ENCODE data around the gene LACTBL1.
A peak's percentile ranks its signal among the peaks of the same experiment; 100 is the strongest.
"Not testable (repeated sequence)": the region's sequence is repeated elsewhere in the genome, so short reads cannot be mapped to it uniquely, and the experiment has no call there.

LACTBL1 gene

DNA sequence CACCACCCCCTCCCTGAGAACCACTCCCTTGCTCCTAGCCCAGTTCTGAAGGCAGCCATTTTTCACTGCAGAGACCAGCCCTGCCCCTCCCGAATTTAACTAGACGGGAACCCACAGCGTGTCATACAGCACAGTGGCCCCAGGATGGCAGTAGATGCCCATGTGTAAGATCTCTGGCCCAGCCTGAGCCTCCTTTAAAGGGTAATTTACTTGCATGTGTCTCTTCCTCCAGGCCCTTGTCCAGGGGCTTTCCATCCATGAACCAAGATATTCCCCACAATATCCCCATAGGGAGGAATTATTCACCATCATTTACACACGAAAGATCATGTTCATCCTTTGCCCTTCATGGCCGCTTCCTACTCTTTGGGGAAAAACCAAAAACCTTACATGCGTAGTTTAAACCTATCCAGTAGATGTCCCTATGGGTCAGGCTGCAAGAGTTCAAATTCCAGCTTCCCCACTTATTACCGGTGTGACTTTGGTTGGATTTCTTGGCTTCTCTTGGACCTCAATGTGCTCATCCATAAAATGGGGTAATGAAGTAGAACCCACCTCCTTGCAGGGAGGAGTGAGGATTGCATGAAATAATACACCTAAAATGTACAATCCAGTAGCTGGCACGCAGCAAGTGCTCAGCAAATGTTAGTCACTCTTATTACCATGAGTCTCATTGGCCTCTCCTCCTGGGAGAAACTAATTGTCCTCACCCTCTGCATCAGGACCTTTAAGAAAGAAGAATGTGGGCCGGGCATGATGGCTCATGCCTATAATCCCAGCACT lies 4.0 kb upstream of the LACTBL1 start:
- peak; percentile 45 for DNase-seq (ENCODE audit: low read depth)

DNA sequence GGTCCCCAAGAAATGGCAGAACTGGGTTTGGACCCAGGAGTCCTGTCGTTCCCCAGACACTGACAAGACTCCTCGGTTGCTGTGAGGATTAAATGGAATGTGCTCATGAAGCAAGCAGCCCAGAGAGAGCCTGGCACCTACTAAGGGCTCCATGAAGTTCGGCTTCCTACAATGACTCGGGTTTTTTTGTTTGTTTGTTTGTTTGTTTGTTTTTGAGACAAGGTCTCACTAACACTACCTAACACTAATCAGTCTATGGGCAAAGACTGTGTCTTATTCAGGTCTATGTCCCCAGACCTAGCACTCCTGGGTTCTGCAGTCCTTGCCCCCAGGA lies 3.4 kb upstream of the LACTBL1 start:
- DNase-seq (ENCODE audit: low read depth), result no peak

DNA sequence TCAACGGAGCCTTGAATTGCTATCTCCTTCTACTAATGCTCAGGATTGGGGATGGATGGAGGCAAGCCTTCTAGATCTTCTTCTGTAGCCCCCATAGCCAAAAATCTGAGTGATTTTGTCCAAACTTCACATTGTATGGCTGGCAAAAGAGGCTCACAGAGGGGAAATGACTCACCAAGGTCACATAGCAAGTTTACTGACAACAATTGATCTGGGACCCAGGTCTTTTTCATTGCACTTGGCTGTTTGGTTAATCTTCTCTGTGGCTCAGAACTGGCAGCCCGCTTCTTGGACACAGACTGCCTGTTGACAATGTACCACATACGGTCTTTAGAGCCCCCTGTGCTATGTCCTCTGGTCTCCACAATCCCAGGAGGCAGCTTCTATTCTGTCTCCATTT lies 3.0 kb upstream of the LACTBL1 start:
- DNase-seq (ENCODE audit: low read depth), result no peak

DNA sequence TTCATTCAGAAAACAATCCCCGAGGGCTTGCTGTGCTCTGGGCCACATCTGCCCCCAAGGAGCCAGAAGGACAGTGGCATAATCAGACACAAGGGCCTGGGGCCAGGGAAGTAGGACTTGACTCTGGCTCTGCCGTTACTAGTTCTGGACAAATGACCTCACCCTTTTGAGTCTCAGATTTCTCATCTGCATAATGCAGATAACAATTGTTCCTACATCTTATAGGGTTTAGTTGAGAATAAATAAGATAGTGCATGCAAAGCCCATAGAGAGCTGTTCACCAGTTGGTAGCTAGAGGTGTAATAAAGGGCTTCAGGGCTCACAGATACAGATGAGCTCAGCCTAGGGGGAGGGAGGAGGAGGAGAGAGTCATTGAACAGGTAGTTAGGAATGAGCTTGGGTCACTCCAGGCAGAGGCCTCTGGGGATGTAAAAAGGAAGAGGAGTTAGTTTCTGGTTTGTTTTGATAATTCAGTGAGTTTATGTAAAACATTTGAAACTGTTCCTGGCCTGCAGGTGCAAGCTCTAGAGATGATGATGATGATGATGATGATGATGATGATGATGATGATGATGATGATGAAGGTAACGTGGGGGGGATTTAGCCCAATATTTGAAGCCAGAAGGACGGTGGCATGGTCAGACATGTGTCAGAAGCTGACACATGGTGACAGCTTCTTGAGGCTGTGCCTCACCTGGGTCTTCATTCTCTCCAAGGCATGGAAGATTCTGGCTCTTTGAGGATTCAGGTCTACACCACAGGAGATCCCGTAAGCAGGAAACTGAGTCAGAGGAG lies 858 bp downstream of the LACTBL1 start:
- DNase-seq (ENCODE audit: low read depth), result no peak

DNA sequence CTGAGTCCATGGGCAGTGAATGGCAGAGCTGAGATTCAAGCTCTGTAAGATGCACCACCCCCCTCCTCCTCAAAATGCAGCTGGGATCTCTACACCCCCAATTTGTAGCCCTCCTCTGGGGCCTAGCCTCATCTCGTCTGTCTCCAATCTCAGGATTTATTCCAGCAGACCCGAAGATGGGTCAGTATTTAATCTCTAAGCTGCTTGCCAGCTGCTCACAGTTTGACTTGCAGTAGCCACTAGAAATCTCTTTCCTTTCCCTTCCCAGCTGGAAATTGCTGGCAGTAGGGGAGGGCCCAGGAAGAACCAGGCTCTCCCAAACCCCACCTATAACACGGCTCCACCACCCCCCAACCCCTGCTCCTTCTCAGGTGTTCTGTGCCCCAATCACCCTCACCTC lies 1.5 kb downstream of the LACTBL1 start:
- DNase-seq (ENCODE audit: low read depth), result no peak

DNA sequence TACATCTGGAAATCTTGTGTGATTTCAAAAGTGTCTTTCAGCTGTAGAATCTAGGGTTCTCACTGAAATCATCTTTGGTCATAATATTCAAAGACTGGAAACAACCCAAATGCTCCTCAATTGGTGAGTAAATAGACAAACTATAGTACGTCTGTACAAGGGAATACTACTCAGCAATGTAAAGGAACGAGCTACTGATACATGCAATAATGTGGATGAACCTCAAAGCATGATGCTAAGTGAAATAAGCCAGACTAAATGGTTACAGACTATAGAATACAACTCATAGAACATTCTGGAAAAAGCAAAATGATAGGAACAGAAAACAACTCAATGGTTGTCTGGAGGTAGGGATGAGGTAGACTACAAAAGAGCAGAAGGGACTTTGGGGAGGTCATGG lies 2.6 kb downstream of the LACTBL1 start:
- no peak for DNase-seq (ENCODE audit: low read depth)

DNA sequence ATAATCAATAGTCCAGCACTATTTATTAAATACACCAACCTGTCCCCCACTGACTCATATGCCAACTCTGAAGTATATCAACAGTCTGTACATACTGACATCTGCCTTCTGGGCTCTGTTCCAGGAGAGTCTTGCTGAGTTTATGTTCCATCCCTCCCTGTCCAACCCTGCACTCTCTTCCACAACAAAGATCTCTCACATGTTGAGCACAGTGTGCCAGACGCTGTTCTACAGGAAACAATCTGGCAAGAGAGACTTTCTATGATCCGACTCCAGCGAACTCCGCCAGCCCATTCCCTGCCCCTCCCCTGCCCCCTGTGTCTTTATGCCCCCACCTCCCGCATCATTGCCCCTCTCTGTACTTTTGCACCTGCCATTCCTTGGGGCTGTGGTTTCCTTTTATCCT lies 3.4 kb downstream of the LACTBL1 start:
- no peak for DNase-seq (ENCODE audit: low read depth)

DNA sequence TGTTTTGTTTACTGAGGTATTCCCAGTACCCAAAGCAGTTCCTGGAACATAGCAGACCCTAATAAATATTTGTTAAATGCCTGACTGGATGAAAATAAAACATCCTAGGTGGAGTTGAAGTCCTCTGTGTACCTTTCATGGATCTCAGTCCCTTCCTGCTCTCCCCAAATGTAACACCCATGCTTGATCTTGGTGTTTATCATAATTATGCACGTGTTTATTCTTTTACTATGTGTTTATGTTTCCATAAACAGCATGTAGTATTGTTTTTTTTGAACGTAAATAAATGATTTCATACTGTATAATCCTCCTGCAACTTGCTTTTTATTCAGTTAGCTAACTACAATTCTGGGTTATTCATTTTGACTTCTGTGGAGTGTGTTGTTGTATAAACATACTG lies 4.8 kb downstream of the LACTBL1 start:
- DNase-seq (ENCODE audit: low read depth), result no peak

DNA sequence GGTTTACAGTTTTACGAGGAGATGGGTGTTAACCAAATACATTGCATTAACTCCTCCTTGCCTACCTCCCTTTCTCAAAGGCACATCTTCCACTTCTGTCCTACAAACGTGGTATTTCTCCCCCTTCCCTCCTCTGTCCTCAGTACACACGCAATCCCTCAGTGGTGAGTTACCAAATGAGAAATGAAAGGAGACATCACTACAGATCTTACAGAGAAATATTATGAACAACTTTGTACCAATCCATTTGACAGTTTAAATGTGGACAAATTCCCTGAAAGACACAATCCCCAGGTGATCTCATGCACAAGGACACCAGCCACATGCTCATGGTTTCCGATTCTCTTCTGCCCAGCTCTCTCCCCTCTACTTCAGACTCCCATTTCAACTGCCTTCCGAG lies 6.4 kb downstream of the LACTBL1 start:
- DNase-seq (ENCODE audit: low read depth), result no peak

DNA sequence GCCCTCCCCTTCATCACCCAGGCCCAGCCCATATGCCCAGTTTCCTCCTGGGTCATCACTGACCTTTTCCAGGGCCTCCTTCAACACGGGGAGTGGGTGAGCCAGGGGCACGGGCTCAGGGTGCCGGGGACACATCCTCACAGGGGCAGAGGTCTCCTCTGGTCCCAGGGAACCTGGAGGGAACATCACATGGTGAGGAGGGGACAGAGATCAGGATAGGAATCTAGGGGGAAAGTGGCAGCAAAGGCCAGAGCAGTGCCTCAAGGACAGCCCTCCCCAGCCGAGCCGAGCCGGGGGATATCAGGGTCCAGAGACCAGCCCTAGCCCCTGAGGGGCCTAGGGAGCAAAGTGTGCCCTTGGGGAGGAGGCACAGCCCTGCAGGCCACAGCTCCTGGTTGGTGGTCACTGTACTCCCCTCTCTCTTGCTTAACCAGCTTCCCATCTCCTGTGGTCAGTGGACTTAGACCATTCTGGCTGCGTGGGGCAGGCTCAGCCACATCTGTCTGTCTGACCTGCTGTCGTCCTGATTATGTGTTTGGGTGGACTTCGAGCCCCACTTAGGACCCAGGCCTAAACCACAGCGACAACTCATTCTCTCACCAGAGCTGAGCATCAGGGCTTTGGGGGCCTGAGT lies 9.5 kb downstream of the LACTBL1 start:
- no peak for DNase-seq (ENCODE audit: low read depth)

DNA sequence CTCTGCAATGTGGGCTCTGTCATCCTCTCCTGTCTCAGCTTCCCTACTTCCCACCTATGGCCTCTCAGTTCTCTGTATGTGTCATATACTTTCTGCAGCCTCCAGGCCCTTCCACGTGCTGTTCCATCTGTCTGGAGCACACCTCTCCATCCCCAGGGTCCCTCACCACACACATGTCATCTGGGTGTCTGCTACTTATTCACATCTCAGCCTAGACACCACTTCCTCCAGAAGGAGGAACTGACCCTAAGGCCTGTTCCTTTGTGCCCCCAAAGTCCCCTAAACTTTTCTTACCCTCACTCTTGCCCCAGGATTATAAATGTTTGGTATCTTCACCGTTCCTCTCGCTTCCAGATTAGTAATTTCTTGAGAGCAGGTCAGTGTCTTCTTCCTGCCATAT lies 10.1 kb downstream of the LACTBL1 start:
- DNase-seq (ENCODE audit: low read depth), result no peak

DNA sequence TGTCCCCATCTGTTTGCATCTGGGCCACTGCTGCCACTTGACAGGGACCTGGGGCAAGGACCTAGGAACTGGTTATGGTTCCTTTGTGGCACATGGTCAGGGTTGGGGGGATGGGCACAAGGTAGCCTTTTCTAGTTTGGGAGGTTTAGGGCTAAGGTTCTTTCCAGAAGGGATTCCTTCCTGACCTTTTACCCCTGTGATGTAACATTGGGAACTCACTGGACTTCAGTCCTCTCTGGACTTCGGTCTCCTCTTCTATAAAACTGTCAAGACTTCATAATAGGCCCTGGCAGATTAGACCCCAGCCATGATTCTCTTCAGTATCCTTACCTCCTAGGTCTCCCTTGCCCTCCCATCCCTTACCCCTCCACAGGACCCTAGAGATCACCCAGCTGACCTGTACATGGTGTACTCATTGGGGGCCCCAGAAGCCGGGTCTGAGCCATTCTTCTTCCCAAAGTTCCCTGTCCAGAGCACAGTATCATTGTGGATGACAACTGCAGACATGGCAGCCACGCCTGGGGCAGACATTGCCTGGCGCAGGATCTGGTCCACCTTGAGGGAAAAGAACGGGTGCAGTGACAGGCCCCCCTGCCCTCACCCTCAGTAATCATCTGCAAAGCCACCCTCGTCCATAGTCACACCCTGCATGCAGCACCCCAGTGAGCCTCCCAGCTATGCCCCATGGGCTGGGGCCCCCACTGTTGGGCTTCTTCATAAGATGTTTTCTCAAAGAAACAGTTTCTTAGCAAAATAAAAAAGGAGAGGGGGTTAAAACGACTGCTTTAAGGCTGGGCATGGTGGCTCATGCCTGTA lies 12.9 kb downstream of the LACTBL1 start:
- no peak for DNase-seq (ENCODE audit: low read depth)

DNA sequence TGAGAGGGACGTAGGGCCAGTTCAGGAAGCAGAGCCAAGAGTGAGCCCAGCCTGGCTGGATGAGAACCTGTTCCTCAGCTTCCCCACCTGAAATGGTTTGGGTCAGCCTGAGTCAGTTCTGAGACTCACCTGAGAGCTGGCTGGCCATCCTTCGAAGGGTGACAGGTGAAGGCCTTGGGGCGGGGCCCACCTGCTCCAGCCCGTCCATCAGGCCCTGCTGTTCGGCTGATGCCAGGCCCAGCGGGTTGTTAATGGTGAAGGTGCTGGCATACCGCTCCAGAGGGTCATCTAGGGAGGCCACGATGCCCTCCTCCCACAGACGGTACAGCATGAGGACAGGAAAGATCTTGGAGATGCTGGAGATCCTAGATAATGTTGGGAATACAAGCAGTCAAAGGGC lies 14.1 kb downstream of the LACTBL1 start:
- DNase-seq (ENCODE audit: low read depth), result no peak

DNA sequence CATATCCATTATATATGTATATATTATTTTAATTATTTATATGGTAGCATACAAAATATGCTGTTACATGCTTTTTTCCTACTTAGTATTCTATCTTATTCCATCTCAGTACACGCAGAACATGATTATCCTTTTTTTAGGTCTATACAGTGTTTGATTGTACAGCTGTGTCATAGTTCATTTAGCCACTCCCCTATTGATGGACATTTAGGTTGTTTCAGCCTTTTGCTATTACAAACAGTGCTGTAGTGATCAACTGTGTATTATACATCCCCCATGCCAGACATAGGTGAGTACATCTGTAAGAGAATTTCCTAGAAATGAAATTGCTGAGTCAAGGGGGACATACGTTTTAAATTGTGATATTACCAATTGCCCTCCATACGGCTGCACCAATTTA lies 15.6 kb downstream of the LACTBL1 start:
- no peak for DNase-seq (ENCODE audit: low read depth)

DNA sequence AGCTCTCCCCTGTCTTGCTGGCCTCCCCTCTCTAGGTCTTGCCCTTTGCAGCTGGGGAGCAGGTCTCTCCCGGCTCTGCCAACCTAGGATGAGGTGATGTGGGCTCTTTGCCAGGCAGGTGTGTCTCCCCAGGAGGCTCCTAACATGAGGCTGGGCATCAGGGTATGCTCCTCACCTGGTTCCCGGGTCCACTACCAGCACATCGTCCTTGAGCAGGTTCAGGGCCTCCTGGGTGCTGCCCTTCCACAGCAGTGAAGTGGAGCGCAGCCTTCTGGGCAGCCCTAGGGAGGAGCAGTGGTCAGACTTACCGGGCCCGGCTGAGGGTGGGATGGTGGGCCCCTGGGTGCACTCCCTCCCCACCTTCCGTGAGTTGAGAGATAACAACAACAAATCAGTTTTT lies 17.5 kb downstream of the LACTBL1 start:
- DNase-seq (ENCODE audit: low read depth), result no peak

DNA sequence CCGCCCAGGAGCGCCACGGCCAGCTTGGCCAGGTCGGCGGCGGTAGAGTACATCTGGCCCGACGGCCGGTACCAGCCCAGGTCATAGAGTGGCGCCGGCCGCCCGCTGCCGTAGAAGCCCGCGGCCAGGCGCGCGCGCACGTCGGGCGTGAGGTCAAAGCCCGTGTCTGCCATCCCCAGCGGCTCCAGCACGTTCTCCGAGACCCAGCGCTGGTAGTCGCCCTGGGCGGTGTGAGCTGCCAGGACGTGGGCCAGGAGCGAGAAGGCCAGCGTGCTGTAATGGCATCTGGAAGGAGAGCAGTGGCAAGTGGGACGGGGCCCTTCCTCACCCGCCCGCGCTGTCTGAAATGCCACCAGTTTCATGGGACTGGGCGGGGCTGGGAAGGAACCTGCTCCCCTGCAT lies 18.9 kb downstream of the LACTBL1 start:
- DNase-seq (ENCODE audit: low read depth), result no peak

DNA sequence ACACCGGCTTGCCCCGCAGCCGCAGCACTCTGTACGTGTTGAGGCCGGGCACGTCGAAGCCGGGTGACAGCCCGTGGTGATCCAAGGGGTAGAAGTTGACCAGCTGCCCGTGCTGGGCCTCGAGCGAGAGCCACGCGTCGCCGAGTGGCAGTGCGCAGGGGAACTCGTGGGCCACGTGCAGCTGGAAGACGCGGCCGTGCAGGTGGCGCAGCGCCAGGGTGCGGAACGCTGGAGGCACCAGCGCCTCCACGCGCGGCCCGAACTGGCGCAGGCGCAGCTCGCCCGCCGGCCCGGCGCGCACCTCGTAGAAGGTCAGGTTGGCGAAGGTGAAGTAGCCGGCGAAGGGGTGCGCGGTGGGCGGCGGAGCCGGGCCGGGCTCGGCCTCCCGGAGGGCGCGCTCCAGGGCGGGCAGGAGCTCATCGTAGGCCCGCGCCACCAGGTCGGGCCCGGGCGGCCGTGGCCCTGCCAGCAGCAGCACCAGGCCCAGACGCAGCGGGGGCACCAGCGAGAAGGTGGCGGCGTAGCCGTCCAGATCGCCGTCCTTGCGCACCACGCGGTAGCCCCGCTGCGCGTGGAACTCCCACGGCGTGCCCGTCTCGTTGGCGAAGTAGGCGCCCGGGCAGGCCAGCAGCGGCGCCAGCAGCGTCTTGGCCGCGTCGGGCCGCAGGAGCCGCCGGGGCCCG lies 19.5 kb downstream of the LACTBL1 start:
- DNase-seq (ENCODE audit: low read depth), result no peak

DNA sequence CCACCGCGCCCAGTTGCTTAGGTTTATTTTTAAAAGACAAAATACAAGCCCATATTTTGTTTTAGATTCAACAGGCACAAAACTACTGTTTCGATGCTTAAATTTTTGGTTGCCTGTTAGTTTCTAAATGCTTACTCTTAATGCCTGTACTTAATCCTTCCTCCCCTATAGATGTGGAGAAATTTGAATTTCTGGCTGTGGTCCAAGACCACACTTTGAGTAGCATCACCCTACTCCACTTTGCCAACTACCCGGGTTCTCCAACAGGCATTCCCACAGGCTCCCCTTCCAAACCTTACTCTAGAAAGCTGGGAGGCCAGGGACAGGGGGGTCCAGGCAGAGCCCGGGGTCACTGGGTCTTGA lies 20.0 kb downstream of the LACTBL1 start:
- DNase-seq (ENCODE audit: low read depth), result no peak

DNA sequence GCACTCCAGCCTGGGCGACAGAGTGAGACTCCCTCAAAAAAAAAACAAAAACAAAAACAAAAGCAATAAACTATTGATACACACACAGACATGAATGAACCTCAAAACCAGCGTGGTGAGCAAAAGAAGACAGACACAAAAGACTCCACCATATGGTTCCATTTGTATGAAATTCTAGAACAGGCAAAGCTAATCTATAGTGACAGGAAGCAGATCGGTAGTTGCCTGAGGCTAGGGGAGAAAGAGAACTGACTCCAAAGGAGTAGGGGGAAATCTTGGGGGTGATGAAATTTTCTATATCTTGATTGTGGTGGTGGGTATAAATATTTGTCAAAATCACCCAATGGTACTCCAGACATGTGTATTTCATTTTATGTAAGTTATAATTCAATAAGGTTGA lies 20.9 kb downstream of the LACTBL1 start:
- no peak for DNase-seq (ENCODE audit: low read depth)

DNA sequence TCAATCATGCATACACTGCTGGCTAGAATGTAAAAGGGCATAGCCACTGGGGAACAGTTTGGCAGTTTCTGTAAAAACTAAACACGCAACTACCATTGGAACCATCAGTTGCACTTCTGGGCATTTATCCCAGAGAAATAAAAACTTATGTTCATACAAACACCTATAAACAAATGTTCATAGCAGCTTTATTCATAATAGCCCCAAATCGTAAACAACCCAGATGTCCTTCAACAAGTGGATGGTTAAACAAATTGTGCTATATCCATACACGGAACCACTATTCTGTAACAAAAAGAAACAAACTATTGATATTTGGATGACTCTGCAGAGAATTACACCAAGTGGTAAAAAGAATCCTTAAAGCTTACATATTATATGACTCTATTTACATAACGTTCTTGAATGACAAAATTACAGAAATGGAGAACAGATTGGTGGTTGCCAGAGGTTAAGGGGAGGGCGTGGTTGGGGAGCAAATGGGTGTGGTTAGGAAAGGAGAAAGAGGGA lies 22.8 kb downstream of the LACTBL1 start:
- no peak for DNase-seq (ENCODE audit: low read depth)

DNA sequence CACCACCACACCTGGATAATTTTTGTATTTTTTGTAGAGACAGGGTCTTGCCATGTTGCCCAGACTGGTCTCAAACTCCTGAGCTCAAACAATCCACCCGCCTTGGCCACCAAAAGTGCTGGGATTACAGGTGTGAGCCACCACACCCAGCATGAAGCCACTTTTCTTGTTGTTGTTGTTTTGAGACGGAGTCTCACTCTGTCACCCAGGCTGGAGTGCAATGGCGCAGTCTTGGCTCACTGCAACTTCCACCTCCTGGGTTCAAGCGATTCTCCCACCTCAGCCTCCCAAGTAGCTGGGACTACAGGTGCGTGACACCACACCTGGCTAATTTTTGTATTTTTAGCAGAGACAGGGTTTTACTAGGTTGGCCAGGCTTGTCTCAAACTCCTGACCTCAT lies 27.5 kb downstream of the LACTBL1 start:
- DNase-seq (ENCODE audit: low read depth), result not testable (repeated sequence)

All from activated T-cell treated with anti-CD3 and anti-CD28 coated beads for 48 hours (primary cell).